Cardiac fibroblast (primary cell): ENCODE results near the gene SOX30.

ENCODE experiments used
- DNase-seq, 2 donors: peaks; one replicate each; pipeline versions ENCODE4 v3.0.0 to v3.0.0-alpha.2; 2010; ENCODE audit warnings: low read depth in 2 of 2
- H3K4me3 ChIP-seq, 2 donors: replicated peaks in 1 of 2; 1 replicate in 1 of 2; 2 replicates in 1 of 2; pipeline ENCODE4 v1.5.1; 2011; ENCODE audit warnings: low read depth in 2 of 2, low read length in 2 of 2, mild to moderate bottlenecking in 2 of 2, moderate library complexity in 1 of 2
- CTCF ChIP-seq: IDR thresholded peaks from one replicate; pipeline ENCODE4 v1.5.1; 2011; ENCODE audit warnings: low read depth, mild to moderate bottlenecking, low read length, inconsistent platforms

SOX30 gene

GRCh38 chr5:157590478-157590877 lies 61.8 kb downstream of the SOX30 start:
- TF ChIP-seq CTCF, result no peak
- no peak overlapping the region for H3K4me3 ChIP-seq
- no peak for DNase-seq

- no peak for TF ChIP-seq CTCF
- no peak overlapping the region for H3K4me3 ChIP-seq
- DNase-seq, result no peak
Measured at GRCh38 chr5:157584628-157585027, 67.6 kb downstream of the SOX30 start.

- no peak for TF ChIP-seq CTCF
- H3K4me3 ChIP-seq, result no peak overlapping the region
- DNase-seq, result no peak
Measured at GRCh38 chr5:157582731-157583620, 69.3 kb downstream of the SOX30 start.

- no peak for DNase-seq
- no peak overlapping the region for H3K4me3 ChIP-seq
- no peak for TF ChIP-seq CTCF
Measured at GRCh38 chr5:157581901-157582300, 70.3 kb downstream of the SOX30 start.

- no peak overlapping the region for H3K4me3 ChIP-seq
- DNase-seq, result no peak
- TF ChIP-seq CTCF, result no peak
Measured at GRCh38 chr5:157578079-157578780, 74.0 kb downstream of the SOX30 start.

GRCh38 chr5:157576678-157577077 lies 75.6 kb downstream of the SOX30 start:
- DNase-seq, result no peak
- no peak for TF ChIP-seq CTCF
- H3K4me3 ChIP-seq, result no peak overlapping the region
